HG03066 (cell line): Measurements from ENCODE around the gene PTCD1.
"Not testable (repeated sequence)": the region's sequence is repeated elsewhere in the genome, so short reads cannot be mapped to it uniquely, and the experiment has no call there.

Experiments used
- ATAC-seq: cut with Tn5 transposase; IDR thresholded peaks from one replicate; pipeline ENCODE4 v1.9.1; 2021; ENCODE audit warnings: low read depth; ENCODE audit not compliant: unreplicated experiment

The PTCD1 gene

GRCh38 chr7:99390941-99391602 lies 47.5 kb downstream of the PTCD1 start:
- no peak for ATAC-seq

DNA sequence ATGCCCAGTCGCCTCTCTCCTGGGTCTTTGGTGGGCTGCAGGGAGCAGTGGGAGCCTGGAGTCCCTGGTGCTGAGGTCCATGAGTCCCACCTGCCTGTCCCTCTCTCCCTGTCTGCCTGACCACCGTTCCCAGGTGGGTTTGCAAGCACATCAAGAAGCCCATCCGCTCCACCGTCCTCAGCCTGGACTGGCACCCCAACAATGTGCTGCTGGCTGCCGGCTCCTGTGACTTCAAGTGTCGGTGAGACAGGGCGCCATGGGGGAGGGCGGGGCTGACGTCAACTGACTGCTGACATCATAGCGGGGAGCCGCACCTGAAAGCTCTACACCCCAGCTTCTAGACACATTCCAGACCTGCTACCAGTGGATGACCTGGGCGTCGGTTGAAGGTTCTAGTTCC lies 48.8 kb downstream of the PTCD1 start:
- no peak for ATAC-seq

DNA sequence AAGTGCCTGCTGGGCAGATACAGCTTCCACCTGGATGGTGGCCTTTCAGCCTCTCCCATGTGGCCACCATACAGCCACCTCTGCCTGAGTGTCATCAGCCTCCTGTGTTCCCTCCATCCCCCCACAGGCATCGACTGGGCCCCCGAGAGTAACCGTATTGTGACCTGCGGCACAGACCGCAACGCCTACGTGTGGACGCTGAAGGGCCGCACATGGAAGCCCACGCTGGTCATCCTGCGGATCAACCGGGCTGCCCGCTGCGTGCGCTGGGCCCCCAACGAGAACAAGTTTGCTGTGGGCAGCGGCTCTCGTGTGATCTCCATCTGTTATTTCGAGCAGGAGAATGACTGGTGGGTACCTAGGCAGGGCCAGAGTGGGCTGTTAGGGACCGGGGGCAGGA lies 50.7 kb downstream of the PTCD1 start:
- no peak for ATAC-seq

- ATAC-seq: not testable (repeated sequence)
Measured at GRCh38 chr7:99387239-99387635, 51.4 kb downstream of the PTCD1 start.

- no peak for ATAC-seq
Measured at GRCh38 chr7:99386584-99387238, 51.9 kb downstream of the PTCD1 start.

DNA sequence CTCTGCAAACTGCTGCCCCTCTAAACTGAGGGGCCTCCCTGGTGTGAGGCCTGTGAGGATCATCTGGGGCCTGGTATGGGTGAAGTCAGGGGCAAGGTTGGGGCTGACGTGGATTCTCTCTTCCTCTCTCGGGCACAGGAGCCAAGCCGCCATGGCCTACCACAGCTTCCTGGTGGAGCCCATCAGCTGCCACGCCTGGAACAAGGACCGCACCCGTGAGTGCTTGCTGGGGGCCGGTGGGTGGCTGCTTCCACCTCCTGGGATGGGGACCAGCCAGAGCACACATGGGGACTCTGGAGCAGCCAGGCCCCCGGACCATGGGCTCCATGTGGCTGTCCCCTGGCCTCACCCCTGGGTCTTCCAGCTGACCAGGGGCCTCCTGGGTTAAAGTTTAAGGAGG lies 53.0 kb downstream of the PTCD1 start:
- no peak for ATAC-seq

DNA sequence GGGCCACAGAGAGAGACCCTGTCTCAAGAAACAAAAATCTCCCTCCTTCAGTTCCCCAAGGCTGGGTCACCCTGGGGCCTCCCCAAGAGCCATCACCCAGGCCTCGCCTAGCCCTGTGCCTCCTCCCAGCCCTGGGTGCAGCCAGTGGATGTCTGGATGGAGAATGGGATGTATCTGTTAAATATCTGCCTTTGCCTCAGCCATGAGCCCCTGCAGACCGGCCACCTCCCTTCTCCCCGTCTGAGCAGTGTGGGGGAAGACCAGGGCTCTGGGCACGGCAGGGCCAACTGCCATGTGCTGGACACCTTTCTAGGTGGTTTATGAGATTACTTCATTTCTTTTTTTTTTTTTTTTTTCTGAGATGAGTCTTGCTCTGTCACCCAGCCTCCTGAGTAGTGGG lies 54.1 kb downstream of the PTCD1 start:
- no peak for ATAC-seq

- ATAC-seq: no peak
Measured at GRCh38 chr7:99383791-99384370, 54.7 kb downstream of the PTCD1 start.

DNA sequence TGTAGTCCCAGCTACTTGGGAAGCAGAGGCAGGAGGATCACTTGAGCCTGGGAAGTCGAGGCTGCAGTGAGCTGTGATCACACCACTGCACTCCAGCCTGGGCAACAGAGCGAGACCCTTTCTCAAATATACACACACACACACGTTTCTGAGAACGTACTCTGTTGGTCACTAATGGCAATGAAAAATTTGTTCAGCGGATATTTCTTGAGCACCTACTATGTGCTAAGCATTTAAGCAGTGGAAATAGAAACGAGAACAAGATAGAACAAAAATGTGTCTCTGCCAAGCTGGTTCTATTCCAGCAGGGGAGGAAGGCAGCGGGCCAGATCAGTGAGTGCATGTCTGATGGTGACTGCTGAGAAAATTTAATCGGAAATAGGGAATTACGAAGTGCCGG lies 55.4 kb downstream of the PTCD1 start:
- no peak for ATAC-seq

DNA sequence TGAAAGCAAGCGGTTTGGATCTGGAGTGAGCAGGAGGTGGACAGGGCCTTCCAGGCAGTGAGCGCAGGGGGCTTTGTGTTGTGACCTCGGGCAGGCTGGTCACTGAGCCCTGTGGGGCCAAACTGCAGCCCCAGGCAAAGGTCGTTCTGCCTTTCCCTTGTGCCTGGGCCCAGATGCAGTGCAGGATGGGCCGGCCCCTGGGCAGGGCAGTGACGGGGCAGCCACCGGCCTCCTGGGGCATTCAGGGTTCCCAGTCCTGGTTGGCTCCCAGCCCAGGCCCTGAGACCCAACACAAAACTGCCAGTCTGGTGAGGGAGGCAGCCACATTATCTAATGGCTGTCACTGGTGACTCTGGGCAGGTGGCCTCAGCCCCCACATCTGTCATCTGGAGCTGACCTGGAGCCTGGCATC lies 56.9 kb downstream of the PTCD1 start:
- ATAC-seq: no peak

DNA sequence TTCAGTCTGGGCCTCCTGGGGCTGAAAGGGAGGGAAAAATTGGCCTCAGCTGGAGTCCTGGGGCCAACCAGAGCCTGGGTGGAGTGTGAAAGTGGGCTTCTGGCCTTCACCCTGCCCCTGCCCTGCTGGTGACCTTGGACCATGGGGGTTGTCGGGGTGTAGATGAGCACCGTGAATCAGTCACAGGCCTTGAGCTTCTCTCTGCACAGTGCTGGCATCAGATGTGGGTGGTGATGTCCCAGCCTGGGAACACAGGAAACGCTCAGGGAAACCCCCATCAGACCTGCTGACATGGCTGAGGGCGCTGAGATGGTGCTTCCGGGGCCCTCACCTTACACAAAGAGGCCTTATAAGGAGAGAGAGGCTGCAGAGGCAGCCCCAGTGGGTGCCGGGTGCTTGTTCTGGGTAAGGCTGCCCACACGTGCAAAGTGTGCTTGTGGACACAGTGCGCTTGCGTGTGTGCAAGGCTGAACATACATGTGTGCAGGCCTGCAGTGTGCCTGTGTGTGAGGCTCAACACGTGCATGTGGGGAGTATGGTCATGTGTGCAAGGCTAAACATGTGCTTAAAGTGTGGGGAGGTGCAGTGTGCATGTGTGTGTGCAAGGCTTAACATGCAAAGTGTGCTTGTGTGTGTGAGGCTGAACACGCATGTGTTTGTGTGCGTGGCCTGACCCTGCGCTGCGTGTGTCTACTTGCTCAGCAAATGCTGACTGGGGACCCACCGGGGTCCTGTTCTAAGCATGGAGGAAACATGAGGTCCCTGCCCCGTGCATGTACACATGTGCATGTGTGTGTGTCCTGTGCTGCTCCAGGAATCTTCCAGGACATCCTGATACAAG lies 57.6 kb downstream of the PTCD1 start:
- ATAC-seq: peak; percentile 73

- ATAC-seq: peak; percentile 44
Measured at GRCh38 chr7:99380032-99380822, 58.4 kb downstream of the PTCD1 start.

GRCh38 chr7:99379693-99380031 lies 58.9 kb downstream of the PTCD1 start:
- ATAC-seq: not testable (repeated sequence)

- no peak for ATAC-seq
Measured at GRCh38 chr7:99379043-99379577, 59.5 kb downstream of the PTCD1 start.

GRCh38 chr7:99375070-99375807 lies 63.4 kb downstream of the PTCD1 start:
- ATAC-seq: peak; percentile 46

DNA sequence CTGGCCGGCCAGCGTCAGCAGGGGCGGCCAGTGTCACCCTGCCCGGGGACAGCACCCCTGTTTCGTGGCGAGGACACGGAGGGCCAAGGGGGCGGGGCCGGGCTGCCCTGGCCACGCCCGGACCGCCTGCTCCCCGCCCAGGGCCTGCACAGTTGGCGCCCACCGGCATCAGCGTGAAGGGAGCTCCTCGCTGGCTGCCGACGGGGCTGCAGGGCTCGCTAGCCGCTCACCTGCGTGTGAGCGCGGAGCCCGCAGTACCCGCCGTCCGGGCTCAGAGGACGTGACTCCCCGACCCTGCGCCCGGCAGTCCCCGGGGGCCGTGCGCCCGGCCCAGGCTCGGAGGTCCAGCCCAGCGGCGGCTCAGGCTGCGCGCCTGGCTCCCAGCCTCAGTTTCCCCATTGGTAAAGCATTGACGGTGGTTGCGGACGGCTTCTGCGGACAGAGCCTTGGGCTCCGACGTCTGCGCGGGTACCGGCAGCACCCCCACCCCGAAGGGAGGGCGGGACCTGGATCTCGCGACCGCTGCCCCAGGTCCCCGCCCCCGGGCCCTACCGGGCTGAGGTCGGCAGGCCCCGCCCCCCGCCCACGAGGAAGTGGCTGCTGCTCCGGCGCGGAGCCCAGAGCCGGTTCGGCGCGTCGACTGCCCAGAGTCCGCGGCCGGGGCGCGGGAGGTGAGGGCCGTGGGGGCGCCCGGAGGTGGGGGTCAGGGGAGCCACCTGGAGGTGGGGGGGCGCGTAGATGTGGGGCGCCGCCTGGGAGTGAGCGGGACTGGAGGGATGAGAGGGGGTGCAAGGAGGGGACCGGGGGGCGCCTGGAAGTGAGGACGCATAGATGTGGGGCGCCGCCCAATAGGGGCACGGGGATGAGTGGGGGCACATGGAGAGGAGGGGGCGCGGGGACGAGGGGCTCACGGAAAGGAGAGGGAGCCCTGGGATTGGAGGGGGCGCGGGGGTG lies 64.2 kb downstream of the PTCD1 start, which contains the start of gene ARPC1B:
TSS of gene ARPC1B (plus strand) at position 620 of the 954 bp plus-strand sequence. CDS start 10,985 bp downstream, outside the sequence.
- peak; percentile 59 for ATAC-seq

DNA sequence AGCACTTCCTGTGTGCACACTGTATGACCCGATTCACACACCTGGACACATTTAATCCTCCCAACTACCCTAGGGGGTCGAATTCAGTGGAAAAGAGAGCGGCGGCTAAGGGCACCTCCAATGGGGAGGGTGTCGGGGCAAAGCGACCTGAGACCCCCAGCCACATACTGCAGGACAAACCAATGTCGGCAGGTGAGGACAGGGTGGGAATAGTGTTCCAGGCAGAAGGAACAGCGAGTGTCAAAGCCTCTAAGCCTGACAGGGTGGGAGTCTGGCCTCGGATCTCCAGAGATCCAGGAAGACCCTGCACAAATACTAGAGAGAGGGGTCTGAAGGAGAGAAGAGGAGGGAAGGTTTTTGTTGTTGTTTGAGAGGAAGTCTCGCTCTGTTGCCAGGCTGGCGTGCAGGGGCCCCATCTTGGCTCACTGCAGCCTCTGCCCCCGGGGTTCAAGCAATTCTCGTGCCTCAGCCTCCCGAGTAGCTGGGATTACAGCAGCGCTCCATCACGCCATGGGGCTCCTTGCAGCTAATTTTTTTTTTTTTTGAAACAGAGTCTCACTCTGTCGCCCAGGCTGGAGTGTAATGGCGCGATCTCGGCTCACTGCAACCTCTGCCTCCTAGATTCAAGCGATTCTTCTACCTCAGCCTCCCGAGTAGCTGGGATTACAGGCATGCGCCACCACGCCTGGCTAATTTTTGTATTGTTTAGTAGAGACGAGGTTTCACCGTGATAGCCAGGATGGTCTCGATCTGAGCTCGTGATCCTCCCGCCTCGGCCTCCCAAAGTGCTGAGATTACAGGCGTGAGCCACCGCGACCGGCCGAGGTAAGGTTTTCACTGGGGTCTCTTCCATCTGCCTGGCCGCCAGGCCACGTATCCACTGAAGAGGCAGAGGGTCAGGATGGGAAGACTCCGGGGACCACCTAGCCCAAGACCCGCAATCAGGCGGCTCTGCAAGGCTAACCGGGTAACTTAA lies 65.2 kb downstream of the PTCD1 start:
- ATAC-seq: no peak
